K562 (cell line): ENCODE data around the gene MYO16. TPM values are rescaled to one million over a fixed set of nuclear protein-coding genes. Genes with fewer than 3 reads are reported as not detected.

ENCODE experiments used
- ATAC-seq: fragments of 200-7000 bp; cut with Tn5 transposase; 3 replicates; pipeline ENCODE4 v1.9.1; 2020; ENCODE audit warnings: moderate library complexity
- BruUV-seq: library from RNA; stranded (reverse); fragments of 400-500 nt; replicated peaks from 2 replicates; lab custom pipeline; 2021; lab: Mats Ljungman, UMichigan
- CTCF ChIA-PET: fragments of 300-600 bp; formaldehyde crosslinking; extraction: SDS; loops from one replicate; lab custom pipeline; 2021; ENCODE audit warnings: low intra/inter-chr PET ratio; lab: Yijun Ruan, JAX
- POLR2A ChIA-PET: fragments of 300-600, 350-650 bp; sonication (Branson Sonifier 250); formaldehyde crosslinking; extraction: SDS; loops from one replicate; lab custom pipeline; 2021; ENCODE audit warnings: antibody characterized with exemption, inconsistent platforms; lab: Yijun Ruan, JAX
- DNase-seq, 4 experiments: peaks; one replicate each; pipeline versions ENCODE4 v3.0.0 to v3.0.0-alpha.2; 2011 to 2018; ENCODE audit warnings: low spot score in 3 of 4, mixed read lengths in 3 of 4; ENCODE audit errors: extremely low read depth in 1 of 4
- FAIRE-seq: peaks from 2 replicates; lab custom pipeline; 2011; peaks lifted over from hg19 to GRCh38; lab: Jason Lieb, UNC
- H2AFZ ChIP-seq: 2 replicates; pipeline ENCODE4 v1.6.0; 2011; ENCODE audit warnings: low read depth, low read length, control low read depth, inconsistent platforms
- H3K27ac ChIP-seq: fragments of 200-600 bp; 3 replicates; pipeline ENCODE4 v1.8.0; 2011; ENCODE audit warnings: low read depth, mild to moderate bottlenecking, control low read depth, inconsistent platforms, low read length, moderate library complexity, mixed read lengths; ENCODE audit errors: extremely low read depth
- H3K27me3 ChIP-seq, 2 experiments: fragments of 300-600 bp in 1 of 2; 2 replicates in 1 of 2; 3 replicates in 1 of 2; pipeline versions ENCODE4 v1.6.0 to v1.8.0; 2011; ENCODE audit warnings: inconsistent platforms in 2 of 2, low read length in 2 of 2, mild to moderate bottlenecking in 1 of 2, mixed read lengths in 1 of 2, moderate library complexity in 1 of 2; ENCODE audit not compliant: control insufficient read depth in 2 of 2, insufficient read depth in 2 of 2
- H3K36me3 ChIP-seq: fragments of 300-600 bp; 3 replicates; pipeline ENCODE4 v1.8.0; 2011; ENCODE audit warnings: mild to moderate bottlenecking, low read length, inconsistent platforms; ENCODE audit not compliant: control insufficient read depth, insufficient read depth
- H3K4me1 ChIP-seq, 2 experiments: fragments of 200-600 bp in 1 of 2; replicated peaks in 1 of 2; 2 replicates in 1 of 2; 3 replicates in 1 of 2; pipeline versions ENCODE4 v1.5.1 to v1.8.0; 2011; ENCODE audit warnings: inconsistent platforms in 2 of 2, low read length in 2 of 2, mild to moderate bottlenecking in 1 of 2, mixed read lengths in 1 of 2, moderate library complexity in 1 of 2; ENCODE audit not compliant: control insufficient read depth in 2 of 2, insufficient read depth in 2 of 2
- H3K4me2 ChIP-seq: 2 replicates; pipeline ENCODE4 v1.6.1; 2011; ENCODE audit warnings: low read length, control low read depth, inconsistent platforms, mixed read lengths; ENCODE audit not compliant: insufficient read depth
- H3K4me3 ChIP-seq: fragments of 200-600 bp; sonication (generic), shearing (Covaris generic); 2 replicates; pipeline ENCODE4 v1.5.1; 2016; ENCODE audit warnings: control low read depth, inconsistent platforms
- H3K79me2 ChIP-seq: fragments of 200-600 bp; 3 replicates; pipeline ENCODE4 v1.8.0; 2011; ENCODE audit warnings: low read length, inconsistent platforms; ENCODE audit not compliant: control insufficient read depth, insufficient read depth
- H3K9ac ChIP-seq, 2 experiments: 2 replicates each; pipeline versions ENCODE4 v1.6.0 to v1.6.1; 2011; ENCODE audit warnings: low read depth in 2 of 2, low read length in 2 of 2, control low read depth in 1 of 2, inconsistent platforms in 1 of 2, mild to moderate bottlenecking in 1 of 2, mixed read lengths in 1 of 2; ENCODE audit not compliant: insufficient read depth in 1 of 2
- H3K9me1 ChIP-seq: one replicate; pipeline ENCODE4 v1.6.0; 2011; ENCODE audit warnings: inconsistent platforms, mild to moderate bottlenecking, low read length, moderate library complexity; ENCODE audit not compliant: control insufficient read depth, insufficient read depth
- H3K9me3 ChIP-seq: replicated peaks from 2 replicates; pipeline ENCODE4 v1.5.1; 2011; ENCODE audit warnings: low read depth, low read length, inconsistent platforms; ENCODE audit not compliant: control insufficient read depth, insufficient read depth
- H4K20me1 ChIP-seq: replicated peaks from 2 replicates; pipeline ENCODE4 v1.6.1; 2011; ENCODE audit warnings: low read length, inconsistent platforms, mixed read lengths; ENCODE audit not compliant: control insufficient read depth, insufficient read depth
- HNRNPH1 ChIP-seq: fragments of 200-400 bp; formaldehyde crosslinking; optimal IDR thresholded peaks from 2 replicates; pipeline ENCODE3; 2017; ENCODE audit warnings: low read depth, mild to moderate bottlenecking, low read length, moderate library complexity
- MEF2A ChIP-seq: IDR thresholded peaks from 2 replicates; pipeline ENCODE4 v1.6.1; 2011; ENCODE audit warnings: low read depth, mild to moderate bottlenecking, low read length, moderate library complexity; ENCODE audit not compliant: control insufficient read depth
- POLR2A ChIP-seq: fragments of 450-650 bp; conservative IDR thresholded peaks from 2 replicates; pipeline ENCODE4 v1.6.1; 2016
- SRF ChIP-seq, 2 experiments: fragments of 250-450, 450-650 bp in 1 of 2; sonication (Bioruptor Pico) in 1 of 2; sonication (generic) in 1 of 2; formaldehyde crosslinking; IDR thresholded peaks; 2 replicates each; pipeline versions ENCODE4 v1.5.0 to v1.5.1; 2020 to 2022; ENCODE audit warnings: mild to moderate bottlenecking in 1 of 2, missing genetic modification reagents in 1 of 2
- WGBS: fragments of 100-300 bp; shearing (Covaris generic); methylation state at CpG from one replicate; pipeline ENCODE4 v1.1.6; 2016; ENCODE audit warnings: low coverage, mixed read lengths; ENCODE audit not compliant: insufficient coverage; ENCODE audit errors: missing lambda C conversion rate; 5-methylcytosine and 5-hydroxymethylcytosine counted together
- in situ Hi-C: fragments of 300-500 bp; cut with MboI; formaldehyde crosslinking; loops from 4 replicates; pipeline ENCODE4 v1.15.0; 2018; ENCODE audit warnings: inconsistent platforms, mixed read lengths
- intact Hi-C: fragments of 100-400 bp; cut with micrococcal nuclease; formaldehyde crosslinking; loops from 2 replicates; pipeline ENCODE4 v1.14.2; 2022
- polyA plus RNA-seq, 8 experiments: library from polyadenylated mRNA; depleted of rRNA in 4 of 8; stranded (reverse) in 5 of 8; unstranded in 3 of 8; fragments of >200 nt; fragmentation: Nextera tagmentation in 2 of 8; fragmentation: Illumina TruSeq in 1 of 8; extraction: Ambion mirVana in 2 of 8; extraction: Trizol in 1 of 8; gene quantifications; 2 replicates each; pipeline versions ENCODE4 v1.2.1 to v1.2.3, GENCODE V29; 2011 to 2014; ENCODE audit warnings: inconsistent platforms in 1 of 8, missing spikeins in 1 of 8
- total RNA-seq, 7 experiments: library from RNA; depleted of rRNA in 6 of 7; stranded (reverse); fragments of >200 nt in 6 of 7; fragmentation: Illumina TruSeq in 2 of 7; extraction: Trizol in 2 of 7; gene quantifications; 2 replicates each; pipeline versions ENCODE4 v1.2.1 to v1.2.3, GENCODE V29; 2011 to 2021; ENCODE audit warnings: low replicate concordance in 1 of 7
- TF ChIP-seq, protein P1 (sequence below): fragments of 450-650 bp; formaldehyde crosslinking; IDR thresholded peaks from 2 replicates; pipeline ENCODE4 v1.4.0; 2020; ENCODE audit warnings: mild to moderate bottlenecking, moderate library complexity
- TF ChIP-seq, protein P2 (sequence below): fragments of 250-450 bp; sonication (Bioruptor Pico); IDR thresholded peaks from 2 replicates; pipeline ENCODE4 v1.4.0; 2020; ENCODE audit warnings: mild to moderate bottlenecking, moderate library complexity
- TF ChIP-seq, protein P3 (sequence below): IDR thresholded peaks from 3 replicates; pipeline ENCODE4 v1.6.1; 2011; ENCODE audit warnings: borderline replicate concordance, mild to moderate bottlenecking, moderate library complexity; ENCODE audit not compliant: insufficient read length; ENCODE audit errors: extremely low read depth
- TF ChIP-seq, protein P4 (sequence below): fragments of 250-450 bp; sonication (Bioruptor Pico); IDR thresholded peaks from 2 replicates; pipeline ENCODE4 v1.8.0; 2022; ENCODE audit warnings: inconsistent platforms, mild to moderate bottlenecking, moderate library complexity, borderline replicate concordance

The MYO16 gene
- total and polyA plus RNA-seq, 9 of the 15 experiments (the other 6 are each of a cell fraction or from before 2014, with no cell fraction given), result 4.3 to 45.7 (median 12.1) TPM

DNA sequence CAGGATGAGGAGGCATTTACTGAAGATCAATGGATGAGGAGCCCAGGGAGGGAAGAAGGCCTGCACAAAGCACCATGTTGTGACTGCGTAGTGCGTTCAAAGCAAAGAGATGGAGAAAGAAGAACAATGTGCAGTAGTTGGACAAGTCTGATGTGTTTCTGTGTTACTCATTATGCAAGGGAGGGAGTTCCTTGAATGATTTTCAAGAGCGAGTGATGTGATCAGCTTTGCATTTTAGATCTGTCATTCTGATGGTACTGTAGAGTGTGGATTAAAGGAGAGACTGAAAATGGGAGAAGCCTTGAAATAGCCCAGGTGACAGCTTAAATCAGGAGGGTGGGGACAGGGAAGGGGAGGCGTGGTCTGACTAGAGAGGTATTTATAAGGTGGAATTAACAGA, 9.5 kb downstream of the MYO16 start:
- DNase-seq (no peak), FAIRE-seq (no peak), ATAC-seq (no peak)
- H3K9me1 ChIP-seq, result no peaks in the 10 kb centered on the region
- in situ Hi-C loops, result no loop called here
- BruUV-seq, result no TSS peak
- WGBS, result 81% methylated on average over 2 of the region's 4 CpGs
- H3K36me3 ChIP-seq, result no peaks in the 10 kb centered on the region
- intact Hi-C loops, result no loop called here
- ChIA-PET POLR2A (no interaction called here), CTCF (no interaction called here)
- H3K9ac ChIP-seq, result no peak overlapping the region
- H3K27ac ChIP-seq, result no peak overlapping the region
- no peak overlapping the region for H3K4me2 ChIP-seq
- TF ChIP-seq POLR2A (no peak), SRF (CRISPR knock-in tag; IDR thresholded peaks at IDR 0.05) (no peak), HNRNPH1 (no peak), MEF2A (no peak)
- TF ChIP-seq, protein P1, sequence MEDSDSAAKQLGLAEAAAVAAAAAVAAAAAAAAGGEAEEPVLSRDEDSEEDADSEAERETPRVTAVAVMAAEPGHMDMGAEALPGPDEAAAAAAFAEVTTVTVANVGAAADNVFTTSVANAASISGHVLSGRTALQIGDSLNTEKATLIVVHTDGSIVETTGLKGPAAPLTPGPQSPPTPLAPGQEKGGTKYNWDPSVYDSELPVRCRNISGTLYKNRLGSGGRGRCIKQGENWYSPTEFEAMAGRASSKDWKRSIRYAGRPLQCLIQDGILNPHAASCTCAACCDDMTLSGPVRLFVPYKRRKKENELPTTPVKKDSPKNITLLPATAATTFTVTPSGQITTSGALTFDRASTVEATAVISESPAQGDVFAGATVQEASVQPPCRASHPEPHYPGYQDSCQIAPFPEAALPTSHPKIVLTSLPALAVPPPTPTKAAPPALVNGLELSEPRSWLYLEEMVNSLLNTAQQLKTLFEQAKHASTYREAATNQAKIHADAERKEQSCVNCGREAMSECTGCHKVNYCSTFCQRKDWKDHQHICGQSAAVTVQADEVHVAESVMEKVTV (CRISPR knock-in tag), result no peak
- TF ChIP-seq, protein P2, sequence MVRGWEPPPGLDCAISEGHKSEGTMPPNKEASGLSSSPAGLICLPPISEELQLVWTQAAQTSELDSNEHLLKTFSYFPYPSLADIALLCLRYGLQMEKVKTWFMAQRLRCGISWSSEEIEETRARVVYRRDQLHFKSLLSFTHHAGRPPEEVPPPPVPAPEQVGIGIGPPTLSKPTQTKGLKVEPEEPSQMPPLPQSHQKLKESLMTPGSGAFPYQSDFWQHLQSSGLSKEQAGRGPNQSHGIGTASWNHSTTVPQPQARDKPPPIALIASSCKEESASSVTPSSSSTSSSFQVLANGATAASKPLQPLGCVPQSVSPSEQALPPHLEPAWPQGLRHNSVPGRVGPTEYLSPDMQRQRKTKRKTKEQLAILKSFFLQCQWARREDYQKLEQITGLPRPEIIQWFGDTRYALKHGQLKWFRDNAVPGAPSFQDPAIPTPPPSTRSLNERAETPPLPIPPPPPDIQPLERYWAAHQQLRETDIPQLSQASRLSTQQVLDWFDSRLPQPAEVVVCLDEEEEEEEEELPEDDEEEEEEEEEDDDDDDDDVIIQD (CRISPR knock-in tag), result no peak
- TF ChIP-seq, protein P3, sequence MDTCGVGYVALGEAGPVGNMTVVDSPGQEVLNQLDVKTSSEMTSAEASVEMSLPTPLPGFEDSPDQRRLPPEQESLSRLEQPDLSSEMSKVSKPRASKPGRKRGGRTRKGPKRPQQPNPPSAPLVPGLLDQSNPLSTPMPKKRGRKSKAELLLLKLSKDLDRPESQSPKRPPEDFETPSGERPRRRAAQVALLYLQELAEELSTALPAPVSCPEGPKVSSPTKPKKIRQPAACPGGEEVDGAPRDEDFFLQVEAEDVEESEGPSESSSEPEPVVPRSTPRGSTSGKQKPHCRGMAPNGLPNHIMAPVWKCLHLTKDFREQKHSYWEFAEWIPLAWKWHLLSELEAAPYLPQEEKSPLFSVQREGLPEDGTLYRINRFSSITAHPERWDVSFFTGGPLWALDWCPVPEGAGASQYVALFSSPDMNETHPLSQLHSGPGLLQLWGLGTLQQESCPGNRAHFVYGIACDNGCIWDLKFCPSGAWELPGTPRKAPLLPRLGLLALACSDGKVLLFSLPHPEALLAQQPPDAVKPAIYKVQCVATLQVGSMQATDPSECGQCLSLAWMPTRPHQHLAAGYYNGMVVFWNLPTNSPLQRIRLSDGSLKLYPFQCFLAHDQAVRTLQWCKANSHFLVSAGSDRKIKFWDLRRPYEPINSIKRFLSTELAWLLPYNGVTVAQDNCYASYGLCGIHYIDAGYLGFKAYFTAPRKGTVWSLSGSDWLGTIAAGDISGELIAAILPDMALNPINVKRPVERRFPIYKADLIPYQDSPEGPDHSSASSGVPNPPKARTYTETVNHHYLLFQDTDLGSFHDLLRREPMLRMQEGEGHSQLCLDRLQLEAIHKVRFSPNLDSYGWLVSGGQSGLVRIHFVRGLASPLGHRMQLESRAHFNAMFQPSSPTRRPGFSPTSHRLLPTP, result no peak
- TF ChIP-seq, protein P4, sequence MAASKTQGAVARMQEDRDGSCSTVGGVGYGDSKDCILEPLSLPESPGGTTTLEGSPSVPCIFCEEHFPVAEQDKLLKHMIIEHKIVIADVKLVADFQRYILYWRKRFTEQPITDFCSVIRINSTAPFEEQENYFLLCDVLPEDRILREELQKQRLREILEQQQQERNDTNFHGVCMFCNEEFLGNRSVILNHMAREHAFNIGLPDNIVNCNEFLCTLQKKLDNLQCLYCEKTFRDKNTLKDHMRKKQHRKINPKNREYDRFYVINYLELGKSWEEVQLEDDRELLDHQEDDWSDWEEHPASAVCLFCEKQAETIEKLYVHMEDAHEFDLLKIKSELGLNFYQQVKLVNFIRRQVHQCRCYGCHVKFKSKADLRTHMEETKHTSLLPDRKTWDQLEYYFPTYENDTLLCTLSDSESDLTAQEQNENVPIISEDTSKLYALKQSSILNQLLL (CRISPR knock-in tag), result no peak
- no peaks in the 10 kb centered on the region; a peak in 1 of 5 replicates for H3K4me1 ChIP-seq
- H3K4me3 ChIP-seq, result no peak overlapping the region
- no peaks in the 10 kb centered on the region for H4K20me1 ChIP-seq
- H3K79me2 ChIP-seq, result no peaks in the 10 kb centered on the region
- H2AFZ ChIP-seq, result no peak overlapping the region
- no peaks in the 10 kb centered on the region for H3K9me3 ChIP-seq
- no peaks in the 10 kb centered on the region for H3K27me3 ChIP-seq
